Hepatocyte (in vitro differentiated cells): ENCODE results near the gene SLC17A7.

Source experiments
- EZH2 ChIP-seq: fragments of 200-600 bp; sonication (generic); IDR thresholded peaks from 2 replicates; pipeline ENCODE4 v1.6.1; 2016; ENCODE audit warnings: antibody characterized with exemption, mild to moderate bottlenecking, borderline replicate concordance
- EZH2phosphoT487 ChIP-seq: fragments of 200-600 bp; sonication (generic); IDR thresholded peaks from one replicate; pipeline ENCODE4 v1.6.1; 2018; ENCODE audit warnings: antibody characterized with exemption, mild to moderate bottlenecking, low read depth, moderate library complexity; ENCODE audit not compliant: unreplicated experiment, severe bottlenecking
- TF ChIP-seq, protein P1 (sequence below): fragments of 200-600 bp; sonication (generic); IDR thresholded peaks from 2 replicates; pipeline ENCODE4 v1.5.1; 2016; ENCODE audit warnings: antibody characterized with exemption, mild to moderate bottlenecking; ENCODE audit not compliant: poor library complexity

DNA sequence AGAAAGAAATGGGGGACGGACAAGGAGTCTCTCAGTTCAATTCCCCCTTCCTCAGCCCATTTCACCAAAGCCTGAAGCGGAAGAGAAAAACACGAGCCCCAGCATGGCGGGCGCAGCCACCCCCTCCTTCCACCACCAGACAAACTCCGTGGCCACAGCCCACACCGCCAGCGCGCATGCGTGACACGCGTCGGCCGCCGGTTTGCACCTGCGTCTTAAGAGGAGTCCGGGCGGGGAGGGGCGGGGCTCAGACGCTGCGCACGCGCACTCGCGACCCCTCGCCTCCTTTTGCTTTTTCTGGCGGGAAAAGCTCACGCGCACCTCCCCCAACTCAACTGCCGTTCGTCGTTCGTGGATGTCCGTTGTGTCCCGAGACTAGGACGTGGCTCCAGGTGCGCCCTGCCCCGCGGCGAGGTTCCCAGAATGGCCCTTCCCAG, 53.4 kb downstream of the SLC17A7 start, which contains the start of gene KASH5:
- TF ChIP-seq, protein P1, sequence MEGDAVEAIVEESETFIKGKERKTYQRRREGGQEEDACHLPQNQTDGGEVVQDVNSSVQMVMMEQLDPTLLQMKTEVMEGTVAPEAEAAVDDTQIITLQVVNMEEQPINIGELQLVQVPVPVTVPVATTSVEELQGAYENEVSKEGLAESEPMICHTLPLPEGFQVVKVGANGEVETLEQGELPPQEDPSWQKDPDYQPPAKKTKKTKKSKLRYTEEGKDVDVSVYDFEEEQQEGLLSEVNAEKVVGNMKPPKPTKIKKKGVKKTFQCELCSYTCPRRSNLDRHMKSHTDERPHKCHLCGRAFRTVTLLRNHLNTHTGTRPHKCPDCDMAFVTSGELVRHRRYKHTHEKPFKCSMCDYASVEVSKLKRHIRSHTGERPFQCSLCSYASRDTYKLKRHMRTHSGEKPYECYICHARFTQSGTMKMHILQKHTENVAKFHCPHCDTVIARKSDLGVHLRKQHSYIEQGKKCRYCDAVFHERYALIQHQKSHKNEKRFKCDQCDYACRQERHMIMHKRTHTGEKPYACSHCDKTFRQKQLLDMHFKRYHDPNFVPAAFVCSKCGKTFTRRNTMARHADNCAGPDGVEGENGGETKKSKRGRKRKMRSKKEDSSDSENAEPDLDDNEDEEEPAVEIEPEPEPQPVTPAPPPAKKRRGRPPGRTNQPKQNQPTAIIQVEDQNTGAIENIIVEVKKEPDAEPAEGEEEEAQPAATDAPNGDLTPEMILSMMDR, result no peak
- TF ChIP-seq EZH2, result no peak
- TF ChIP-seq EZH2phosphoT487, result no peak
